GM23248 (cell line): ENCODE results near the gene TLCD3A.

Source experiments
- EZH2 ChIP-seq: fragments of 200-600 bp; sonication (generic); IDR thresholded peaks from 2 replicates; pipeline ENCODE4 v1.6.1; 2018; ENCODE audit warnings: antibody characterized with exemption, mild to moderate bottlenecking; ENCODE audit not compliant: insufficient read depth, poor library complexity, severe bottlenecking
- EZH2phosphoT487 ChIP-seq: fragments of 200-600 bp; sonication (generic); IDR thresholded peaks from 2 replicates; pipeline ENCODE4 v1.6.1; 2018; ENCODE audit warnings: antibody characterized with exemption, moderate library complexity, mild to moderate bottlenecking, low read depth; ENCODE audit not compliant: insufficient read depth

DNA sequence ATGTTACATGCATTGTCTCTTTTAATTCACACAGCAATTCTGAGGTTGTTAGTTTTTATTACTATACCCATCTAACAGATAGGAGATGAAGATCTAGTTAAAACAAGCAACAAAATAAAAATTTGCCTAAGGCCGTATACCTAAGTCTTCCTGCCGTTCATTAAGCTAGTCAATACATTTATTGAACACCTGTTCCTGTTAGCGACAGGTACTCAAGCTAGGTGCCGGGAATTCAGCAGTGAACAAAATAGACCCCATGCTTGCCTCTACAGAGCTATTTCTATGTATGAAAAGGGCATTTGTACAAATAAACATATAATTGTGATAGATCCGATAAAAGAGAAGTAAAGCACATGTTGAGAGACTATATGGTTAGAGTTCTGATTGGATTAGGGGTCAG lies 14.3 kb upstream of the TLCD3A start:
- TF ChIP-seq EZH2, result no peak
- no peak for TF ChIP-seq EZH2phosphoT487
